Measurements from ENCODE around the gene TRIM17. TPM values are rescaled to one million over a fixed set of nuclear protein-coding genes. Genes with fewer than 3 reads are reported as not detected.

Gene TRIM17
- total and polyA plus RNA-seq, 2 experiments from 2014 or later = 11.8 to 17.9 TPM

- H3K4me1 ChIP-seq (ENCODE audit: low read depth) = peaks cover 45% of the 10 kb centered on the region
- no peak overlapping the region for H3K4me3 ChIP-seq
- peak overlapping the region; percentile 98 for H3K27ac ChIP-seq
- peaks cover 9% of the 10 kb centered on the region for H3K36me3 ChIP-seq
- no peak for TF ChIP-seq CTCF (IDR thresholded peaks at IDR 0.05; ENCODE audit: low read depth, low read length)
- H3K27me3 ChIP-seq = no peaks in the 10 kb centered on the region
- DNase-seq (ENCODE audit: low read depth in 1 of 2, low spot score in 1 of 2) = peak in 1 of 2 donors; percentile 60
- H3K9me3 ChIP-seq (ENCODE audit: low read depth) = no peaks in the 10 kb centered on the region
Measured at GRCh38 chr1:228367798-228368791, 48.6 kb downstream of the TRIM17 start.

DNA sequence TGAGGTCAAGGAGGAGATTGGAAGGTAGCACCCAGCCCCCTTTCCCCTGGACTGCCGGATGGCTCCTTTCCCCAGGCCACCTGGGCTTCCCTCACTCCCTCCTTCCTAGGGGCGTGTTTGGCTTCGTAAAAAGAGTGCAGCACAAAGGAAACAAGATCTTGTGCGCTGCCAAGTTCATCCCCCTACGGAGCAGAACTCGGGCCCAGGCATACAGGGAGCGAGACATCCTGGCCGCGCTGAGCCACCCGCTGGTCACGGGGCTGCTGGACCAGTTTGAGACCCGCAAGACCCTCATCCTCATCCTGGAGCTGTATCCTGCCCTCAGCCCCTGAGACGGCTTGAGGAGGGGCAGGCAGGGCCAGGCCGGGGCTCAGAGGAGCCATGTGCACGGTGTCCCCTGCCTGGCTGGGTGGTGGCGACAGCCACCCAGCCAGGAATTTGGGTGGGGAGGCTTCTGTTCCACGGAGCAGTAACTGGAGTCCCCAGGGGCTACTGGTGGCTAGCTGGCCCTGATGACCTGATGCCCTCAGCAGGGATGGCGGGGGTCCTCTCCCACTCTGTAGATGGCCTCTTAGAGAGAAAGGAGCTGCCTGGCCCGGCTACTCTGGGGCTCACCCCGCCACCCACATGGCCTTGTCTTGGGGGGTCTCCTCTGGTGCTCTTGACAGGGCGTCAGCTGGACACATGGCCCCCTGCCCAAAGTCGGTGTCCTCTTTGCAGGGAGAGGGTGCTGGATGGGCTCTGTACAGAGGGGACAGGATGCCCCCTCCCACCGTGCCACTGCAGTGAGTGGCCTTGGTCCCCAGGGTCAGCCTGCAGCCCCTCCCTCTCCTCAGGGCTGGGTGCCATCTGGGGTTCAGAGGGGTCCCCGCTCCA lies 49.6 kb downstream of the TRIM17 start:
- no peaks in the 10 kb centered on the region for H3K9me3 ChIP-seq (ENCODE audit: low read depth)
- no peak for TF ChIP-seq CTCF (IDR thresholded peaks at IDR 0.05; ENCODE audit: low read depth, low read length)
- peak overlapping the region; percentile 98 for H3K27ac ChIP-seq
- no peaks in the 10 kb centered on the region for H3K27me3 ChIP-seq
- peaks cover 9% of the 10 kb centered on the region for H3K36me3 ChIP-seq
- no peak overlapping the region for H3K4me3 ChIP-seq
- peaks cover 44% of the 10 kb centered on the region for H3K4me1 ChIP-seq (ENCODE audit: low read depth)
- DNase-seq (ENCODE audit: low read depth in 1 of 2, low spot score in 1 of 2) = no peak

GRCh38 chr1:228366062-228366865 lies 50.4 kb downstream of the TRIM17 start:
- Histone ChIP-seq H3K27me3 (no peaks in the 10 kb centered on the region), H3K27ac (peak overlapping the region; percentile 98), H3K4me1 (ENCODE audit: low read depth) (peaks cover 38% of the 10 kb centered on the region), H3K9me3 (ENCODE audit: low read depth) (no peaks in the 10 kb centered on the region), H3K4me3 (no peak overlapping the region), H3K36me3 (peaks cover 3% of the 10 kb centered on the region)
- TF ChIP-seq CTCF (IDR thresholded peaks at IDR 0.05; ENCODE audit: low read depth, low read length) = no peak
- DNase-seq (ENCODE audit: low read depth in 1 of 2, low spot score in 1 of 2) = no peak

GRCh38 chr1:228365271-228366061 lies 51.2 kb downstream of the TRIM17 start:
- TF ChIP-seq CTCF (IDR thresholded peaks at IDR 0.05; ENCODE audit: low read depth, low read length) = no peak
- Histone ChIP-seq H3K27me3 (no peaks in the 10 kb centered on the region), H3K27ac (peak overlapping the region; percentile 98), H3K4me3 (no peak overlapping the region), H3K4me1 (ENCODE audit: low read depth) (peaks cover 33% of the 10 kb centered on the region), H3K9me3 (ENCODE audit: low read depth) (no peaks in the 10 kb centered on the region), H3K36me3 (no peaks in the 10 kb centered on the region)
- no peak for DNase-seq (ENCODE audit: low read depth in 1 of 2, low spot score in 1 of 2)

All from cardiac muscle cell (in vitro differentiated cells and primary cell).